ENCODE measurements around the gene FBXO33. TPM values are rescaled to one million over a fixed set of nuclear protein-coding genes. Genes with fewer than 3 reads are reported as not detected.
"Not testable (repeated sequence)": the region's sequence is repeated elsewhere in the genome, so short reads cannot be mapped to it uniquely, and the experiment has no call there.

FBXO33 gene
- total RNA-seq, 1 experiment from 2014 or later: 3.9 TPM

DNA sequence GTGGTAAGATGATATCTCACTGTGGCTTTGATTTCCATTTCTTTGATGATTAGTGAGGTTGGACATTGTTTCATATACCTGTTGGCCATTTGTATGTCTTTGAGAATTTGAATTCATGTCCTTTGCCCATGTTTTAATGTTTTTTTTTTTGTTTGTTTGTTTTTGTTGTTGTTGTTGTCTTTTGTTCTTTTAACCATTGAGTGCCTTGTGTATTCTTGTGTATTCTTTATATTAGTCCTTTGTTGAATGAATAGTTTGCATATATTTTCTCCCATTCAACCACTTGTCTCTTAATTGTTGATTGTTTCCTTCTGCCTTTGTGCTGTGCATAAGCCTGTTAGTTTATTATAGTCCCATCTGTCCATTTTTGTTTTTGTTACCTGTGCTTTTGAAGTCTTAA lies 71.9 kb downstream of the FBXO33 start:
- Mint-ChIP-seq H3K4me3 (ENCODE audit: unreplicated experiment) (no peak overlapping the region), H3K27me3 (ENCODE audit: insufficient read depth, unreplicated experiment) (no peaks in the 10 kb centered on the region), H3K9me3 (ENCODE audit: unreplicated experiment) (no peaks in the 10 kb centered on the region), H3K36me3 (ENCODE audit: insufficient read depth, unreplicated experiment) (peaks cover 42% of the 10 kb centered on the region), H3K27ac (ENCODE audit: low read depth, unreplicated experiment) (no peak overlapping the region), H3K4me1 (ENCODE audit: insufficient read depth, unreplicated experiment) (no peaks in the 10 kb centered on the region)
- BruUV-seq (replicated peaks): no TSS peak
- ChIA-PET CTCF (interaction anchor here (0.7 kb wide), 1 partner anchor 1468 kb away, joined by 3 read pairs; no protein-coding TSS in a partner anchor), POLR2A (no interaction called here)
- intact Hi-C loops (cut with micrococcal nuclease): no loop called here
- no peak for TF ChIP-seq CTCF (IDR thresholded peaks at IDR 0.05; ENCODE audit: unreplicated experiment)
- no peak for DNase-seq (ENCODE audit: unreplicated experiment)

- POLR2A ChIA-PET; intact Hi-C loops (cut with micrococcal nuclease); H3K4me3 Mint-ChIP-seq (ENCODE audit: unreplicated experiment); BruUV-seq (replicated peaks); CTCF ChIA-PET; DNase-seq (ENCODE audit: unreplicated experiment); H3K27me3 Mint-ChIP-seq (ENCODE audit: insufficient read depth, unreplicated experiment); H3K27ac Mint-ChIP-seq (ENCODE audit: low read depth, unreplicated experiment); H3K4me1 Mint-ChIP-seq (ENCODE audit: insufficient read depth, unreplicated experiment); H3K9me3 Mint-ChIP-seq (ENCODE audit: unreplicated experiment): not testable (repeated sequence)
- H3K36me3 Mint-ChIP-seq (ENCODE audit: insufficient read depth, unreplicated experiment): peaks cover 32% of the 10 kb centered on the region
Observed at GRCh38 chr14:39359069-39359468, 73.2 kb downstream of the FBXO33 start.

- ChIA-PET CTCF (interaction anchor here (0.6 kb wide), 1 partner anchor 11 kb away, joined by 3 read pairs; no protein-coding TSS in a partner anchor), POLR2A (interaction anchor here (1.0 kb wide), 1 partner anchor 83 kb away, joined by 3 read pairs; no protein-coding TSS in a partner anchor)
- peaks cover 37% of the 10 kb centered on the region for H3K36me3 Mint-ChIP-seq (ENCODE audit: insufficient read depth, unreplicated experiment)
- no peaks in the 10 kb centered on the region for H3K27me3 Mint-ChIP-seq (ENCODE audit: insufficient read depth, unreplicated experiment)
- peak; percentile 75 for DNase-seq (ENCODE audit: unreplicated experiment)
- H3K9me3 Mint-ChIP-seq (ENCODE audit: unreplicated experiment): peaks cover 5% of the 10 kb centered on the region
- intact Hi-C loops (cut with micrococcal nuclease): no loop called here
- no peak for TF ChIP-seq CTCF (IDR thresholded peaks at IDR 0.05; ENCODE audit: unreplicated experiment)
- H3K27ac Mint-ChIP-seq (ENCODE audit: low read depth, unreplicated experiment): no peak overlapping the region
- H3K4me1 Mint-ChIP-seq (ENCODE audit: insufficient read depth, unreplicated experiment): peaks cover 6% of the 10 kb centered on the region
- H3K4me3 Mint-ChIP-seq (ENCODE audit: unreplicated experiment): no peak overlapping the region
- no TSS peak for BruUV-seq (replicated peaks)
Observed at GRCh38 chr14:39351708-39352107, 80.5 kb downstream of the FBXO33 start.

DNA sequence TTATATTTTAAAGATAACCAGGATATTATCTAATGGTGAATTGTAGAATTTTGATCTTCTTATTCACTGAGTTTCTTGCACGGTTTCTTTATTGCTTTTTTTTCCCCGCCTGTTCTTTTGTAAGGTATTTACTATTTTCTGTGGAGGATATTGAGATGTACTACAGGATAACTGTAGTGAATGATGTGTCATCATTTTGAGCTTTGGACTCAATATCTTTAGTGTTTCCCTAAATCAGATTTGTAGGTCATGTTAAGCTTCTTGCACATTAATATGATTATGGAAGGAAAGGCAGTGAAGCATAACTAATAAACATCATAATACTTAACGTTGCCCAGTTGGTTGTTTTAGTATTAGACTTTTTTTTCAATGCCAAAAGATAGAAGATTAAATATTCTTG lies 81.4 kb downstream of the FBXO33 start:
- ChIA-PET CTCF (interaction anchor here (0.6 kb wide), 1 partner anchor 11 kb away, joined by 3 read pairs; no protein-coding TSS in a partner anchor), POLR2A (interaction anchor here (0.7 to 1.0 kb wide), 2 partner anchors 82 to 162 kb away, joined by 3 to 5 read pairs; no protein-coding TSS in a partner anchor)
- intact Hi-C loops (cut with micrococcal nuclease): no loop called here
- H3K4me1 Mint-ChIP-seq (ENCODE audit: insufficient read depth, unreplicated experiment): peaks cover 6% of the 10 kb centered on the region
- BruUV-seq (replicated peaks): no TSS peak
- H3K36me3 Mint-ChIP-seq (ENCODE audit: insufficient read depth, unreplicated experiment): peaks cover 39% of the 10 kb centered on the region
- no peak for DNase-seq (ENCODE audit: unreplicated experiment)
- H3K4me3 Mint-ChIP-seq (ENCODE audit: unreplicated experiment): no peak overlapping the region
- H3K27me3 Mint-ChIP-seq (ENCODE audit: insufficient read depth, unreplicated experiment): no peaks in the 10 kb centered on the region
- no peak for TF ChIP-seq CTCF (IDR thresholded peaks at IDR 0.05; ENCODE audit: unreplicated experiment)
- H3K9me3 Mint-ChIP-seq (ENCODE audit: unreplicated experiment): peaks cover 5% of the 10 kb centered on the region
- H3K27ac Mint-ChIP-seq (ENCODE audit: low read depth, unreplicated experiment): no peak overlapping the region

Other genes with a start within 250 kb of the FBXO33 start
- 63.2 and 72.9 TPM in 2 replicates for gene MIA2, start 198.5 kb downstream of the FBXO33 start, total RNA-seq (2022)